KMS-11 (cell line): ENCODE results near the gene JAKMIP2.

Experiments used
- H2AFZ ChIP-seq: fragments of 200-600 bp; sonication (generic); 2 replicates; pipeline ENCODE4 v1.6.1; 2016; ENCODE audit warnings: antibody characterized with exemption, mixed run types, low read depth
- H3K27ac ChIP-seq: fragments of 200-600 bp; sonication (generic); 2 replicates; pipeline ENCODE4 v1.6.1; 2016; ENCODE audit warnings: mild to moderate bottlenecking, mixed run types
- H3K27me3 ChIP-seq: fragments of 200-600 bp; sonication (generic); 2 replicates; pipeline ENCODE4 v1.6.1; 2017; ENCODE audit warnings: mild to moderate bottlenecking, low read depth, mixed run types, moderate library complexity; ENCODE audit not compliant: insufficient read depth
- H3K36me3 ChIP-seq: fragments of 200-600 bp; sonication (generic); 2 replicates; pipeline ENCODE4 v1.6.1; 2017; ENCODE audit warnings: mild to moderate bottlenecking, mixed run types; ENCODE audit not compliant: insufficient read depth
- H3K4me1 ChIP-seq: fragments of 200-600 bp; sonication (generic); 2 replicates; pipeline ENCODE4 v1.6.1; 2016; ENCODE audit warnings: mild to moderate bottlenecking, low read depth, mixed run types; ENCODE audit not compliant: poor library complexity, severe bottlenecking
- H3K4me2 ChIP-seq: fragments of 200-600 bp; sonication (generic); 2 replicates; pipeline ENCODE4 v1.7.0; 2016; ENCODE audit warnings: mild to moderate bottlenecking, mixed run types
- H3K4me3 ChIP-seq: fragments of 200-600 bp; sonication (generic); IDR thresholded peaks from 2 replicates; pipeline ENCODE4 v1.6.1; 2017; ENCODE audit warnings: low read depth, low read length, mixed read lengths; ENCODE audit not compliant: insufficient read depth
- H3K79me2 ChIP-seq: fragments of 200-600 bp; sonication (generic); 2 replicates; pipeline ENCODE4 v1.6.1; 2016; ENCODE audit warnings: low read depth, mixed run types; ENCODE audit not compliant: insufficient read depth
- H3K9ac ChIP-seq: fragments of 200-600 bp; sonication (generic); 2 replicates; pipeline ENCODE4 v1.6.1; 2016; ENCODE audit warnings: mild to moderate bottlenecking, mixed run types
- H4K20me1 ChIP-seq: fragments of 200-600 bp; sonication (generic); 2 replicates; pipeline ENCODE4 v1.6.1; 2016; ENCODE audit warnings: mild to moderate bottlenecking, mixed run types; ENCODE audit not compliant: insufficient read depth
- CTCF ChIP-seq: fragments of 200-600 bp; sonication (generic); conservative IDR thresholded peaks from 2 replicates; pipeline ENCODE4 v1.6.1; 2017; ENCODE audit warnings: low read depth, mild to moderate bottlenecking, antibody characterized with exemption, low read length, moderate library complexity, mixed read lengths

The JAKMIP2 gene

GRCh38 chr5:147658293-147658932 is 124.1 kb downstream of the JAKMIP2 start:
- no peak for TF ChIP-seq CTCF
- Histone ChIP-seq H3K27me3 (no peaks in the 10 kb centered on the region), H4K20me1 (no peaks in the 10 kb centered on the region), H3K4me1 (peaks cover 27% of the 10 kb centered on the region), H3K4me3 (no peak overlapping the region), H3K27ac (peak overlapping the region; percentile 86), H3K36me3 (no peaks in the 10 kb centered on the region), H3K9ac (peak overlapping the region; percentile 66; the same call in 1 of the 2 replicates), H2AFZ (peak overlapping the region; percentile 79), H3K79me2 (no peaks in the 10 kb centered on the region), H3K4me2 (peak overlapping the region; percentile 75)

GRCh38 chr5:147648597-147648996 is 133.9 kb downstream of the JAKMIP2 start:
- H3K4me2 ChIP-seq = no peak overlapping the region

GRCh38 chr5:147645197-147645596 is 137.3 kb downstream of the JAKMIP2 start:
- Histone ChIP-seq H3K36me3 (no peaks in the 10 kb centered on the region; the same call in 1 of the 2 replicates), H3K4me3 (no peak overlapping the region), H3K4me1 (no peaks in the 10 kb centered on the region), H3K4me2 (no peak overlapping the region), H4K20me1 (no peaks in the 10 kb centered on the region), H3K9ac (no peak overlapping the region), H3K79me2 (no peaks in the 10 kb centered on the region), H3K27ac (no peak overlapping the region), H3K27me3 (no peaks in the 10 kb centered on the region), H2AFZ (no peak overlapping the region)
- TF ChIP-seq CTCF = no peak

More at GRCh38 chr5:147648597-147648996, 133.9 kb downstream of the JAKMIP2 start:
- H3K27ac ChIP-seq = no peak overlapping the region
- H3K27me3 ChIP-seq = no peaks in the 10 kb centered on the region
- H3K4me3 ChIP-seq = no peak overlapping the region
- H3K9ac ChIP-seq = no peak overlapping the region
- H3K4me1 ChIP-seq = no peaks in the 10 kb centered on the region
- H3K36me3 ChIP-seq = no peaks in the 10 kb centered on the region; the same call in 1 of the 2 replicates
- no peak overlapping the region for H2AFZ ChIP-seq
- H4K20me1 ChIP-seq = no peaks in the 10 kb centered on the region
- TF ChIP-seq CTCF = no peak
- H3K79me2 ChIP-seq = no peaks in the 10 kb centered on the region

- Histone ChIP-seq H3K27ac (no peak overlapping the region), H4K20me1 (no peaks in the 10 kb centered on the region), H3K4me1 (no peaks in the 10 kb centered on the region), H3K4me2 (no peak overlapping the region), H2AFZ (no peak overlapping the region), H3K36me3 (no peaks in the 10 kb centered on the region; the same call in 1 of the 2 replicates), H3K27me3 (no peaks in the 10 kb centered on the region), H3K4me3 (no peak overlapping the region), H3K9ac (no peak overlapping the region), H3K79me2 (no peaks in the 10 kb centered on the region)
- no peak for TF ChIP-seq CTCF
Observed at GRCh38 chr5:147644460-147644859, 138.1 kb downstream of the JAKMIP2 start.
